HepG2 (cell line): ENCODE measurements around the gene FAM83F. TPM values are rescaled to one million over a fixed set of nuclear protein-coding genes. Genes with fewer than 3 reads are reported as not detected.

Experiments
- SMAD9 ChIP-seq: sonication (generic); formaldehyde crosslinking; IDR thresholded peaks from 2 replicates; pipeline ENCODE4 v1.5.1; 2020; ENCODE audit warnings: mild to moderate bottlenecking, missing genetic modification reagents
- SSRP1 ChIP-seq: IDR thresholded peaks from 2 replicates; pipeline ENCODE4 v1.6.1; 2016; ENCODE audit warnings: control low read depth
- XRCC5 ChIP-seq: fragments of 200-400 bp; formaldehyde crosslinking; optimal IDR thresholded peaks from 2 replicates; pipeline ENCODE3; 2017; ENCODE audit warnings: mild to moderate bottlenecking, low read length
- ZBTB21 ChIP-seq: sonication (generic); formaldehyde crosslinking; IDR thresholded peaks from 2 replicates; pipeline ENCODE4 v1.4.0; 2020; ENCODE audit warnings: missing genetic modification reagents
- ZNF547 ChIP-seq: sonication (generic); formaldehyde crosslinking; IDR thresholded peaks from 2 replicates; pipeline ENCODE4 v1.5.1; 2020; ENCODE audit warnings: mild to moderate bottlenecking, missing genetic modification reagents
- ZNF644 ChIP-seq: IDR thresholded peaks from 2 replicates; pipeline ENCODE4 v1.6.1; 2016; ENCODE audit warnings: low read depth
- polyA plus RNA-seq, 8 experiments: library from polyadenylated mRNA; depleted of rRNA in 3 of 8; stranded (reverse) in 7 of 8; unstranded in 1 of 8; fragments of >200 nt; fragmentation: Illumina TruSeq in 4 of 8; extraction: Trizol in 4 of 8; gene quantifications; 2 replicates each; pipeline versions ENCODE4 v1.2.1 to v1.2.3, GENCODE V29; 2011 to 2016; ENCODE audit warnings: low read depth in 4 of 8, missing spikeins in 1 of 8, mixed read lengths in 1 of 8; ENCODE audit not compliant: insufficient read depth in 1 of 8
- total RNA-seq, 5 experiments: library from RNA; depleted of rRNA; stranded (reverse); fragments of >200 nt; fragmentation: Illumina TruSeq; extraction: Trizol; gene quantifications; 2 replicates each; pipeline ENCODE4 v1.2.3, GENCODE V29; 2016; ENCODE audit warnings: low read depth in 1 of 5
- TF ChIP-seq, protein P1 (sequence below): sonication (generic); formaldehyde crosslinking; IDR thresholded peaks from 2 replicates; pipeline ENCODE4 v1.5.0; 2020; ENCODE audit warnings: mild to moderate bottlenecking, missing genetic modification reagents, borderline replicate concordance
- TF ChIP-seq, protein P2 (sequence below): sonication (generic); formaldehyde crosslinking; IDR thresholded peaks from 2 replicates; pipeline ENCODE4 v1.4.0; 2020; ENCODE audit warnings: missing genetic modification reagents
- TF ChIP-seq, protein P3 (sequence below): sonication (generic); formaldehyde crosslinking; IDR thresholded peaks from 2 replicates; pipeline ENCODE4 v1.4.0; 2020; ENCODE audit warnings: low read depth, mild to moderate bottlenecking, missing genetic modification reagents

FAM83F gene
- total and polyA plus RNA-seq, 2 of the 13 experiments (the other 11 are each of a cell fraction or from before 2014, with no cell fraction given): not detected

DNA sequence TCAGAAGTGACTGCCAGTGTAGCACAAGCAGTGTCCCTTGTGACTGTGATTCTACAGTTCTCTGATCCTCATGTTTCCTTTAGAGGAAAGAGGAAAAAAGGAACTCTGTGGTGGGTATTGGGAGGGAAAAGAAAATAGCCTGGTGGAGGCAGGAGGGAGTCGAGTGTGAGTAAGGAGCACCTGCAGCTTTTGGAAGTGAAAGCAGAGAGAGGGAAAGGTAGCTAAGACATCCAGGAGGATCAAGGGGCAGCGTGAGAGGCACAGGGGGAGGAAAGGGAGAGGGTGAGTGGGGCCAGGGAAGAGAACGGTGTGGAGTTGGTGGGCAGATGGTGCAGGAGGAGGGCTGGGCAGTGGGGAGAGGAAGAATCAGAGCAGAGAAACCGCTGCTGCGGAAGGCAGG is 22.1 kb upstream of the FAM83F start (continued):
- TF ChIP-seq, protein P1, sequence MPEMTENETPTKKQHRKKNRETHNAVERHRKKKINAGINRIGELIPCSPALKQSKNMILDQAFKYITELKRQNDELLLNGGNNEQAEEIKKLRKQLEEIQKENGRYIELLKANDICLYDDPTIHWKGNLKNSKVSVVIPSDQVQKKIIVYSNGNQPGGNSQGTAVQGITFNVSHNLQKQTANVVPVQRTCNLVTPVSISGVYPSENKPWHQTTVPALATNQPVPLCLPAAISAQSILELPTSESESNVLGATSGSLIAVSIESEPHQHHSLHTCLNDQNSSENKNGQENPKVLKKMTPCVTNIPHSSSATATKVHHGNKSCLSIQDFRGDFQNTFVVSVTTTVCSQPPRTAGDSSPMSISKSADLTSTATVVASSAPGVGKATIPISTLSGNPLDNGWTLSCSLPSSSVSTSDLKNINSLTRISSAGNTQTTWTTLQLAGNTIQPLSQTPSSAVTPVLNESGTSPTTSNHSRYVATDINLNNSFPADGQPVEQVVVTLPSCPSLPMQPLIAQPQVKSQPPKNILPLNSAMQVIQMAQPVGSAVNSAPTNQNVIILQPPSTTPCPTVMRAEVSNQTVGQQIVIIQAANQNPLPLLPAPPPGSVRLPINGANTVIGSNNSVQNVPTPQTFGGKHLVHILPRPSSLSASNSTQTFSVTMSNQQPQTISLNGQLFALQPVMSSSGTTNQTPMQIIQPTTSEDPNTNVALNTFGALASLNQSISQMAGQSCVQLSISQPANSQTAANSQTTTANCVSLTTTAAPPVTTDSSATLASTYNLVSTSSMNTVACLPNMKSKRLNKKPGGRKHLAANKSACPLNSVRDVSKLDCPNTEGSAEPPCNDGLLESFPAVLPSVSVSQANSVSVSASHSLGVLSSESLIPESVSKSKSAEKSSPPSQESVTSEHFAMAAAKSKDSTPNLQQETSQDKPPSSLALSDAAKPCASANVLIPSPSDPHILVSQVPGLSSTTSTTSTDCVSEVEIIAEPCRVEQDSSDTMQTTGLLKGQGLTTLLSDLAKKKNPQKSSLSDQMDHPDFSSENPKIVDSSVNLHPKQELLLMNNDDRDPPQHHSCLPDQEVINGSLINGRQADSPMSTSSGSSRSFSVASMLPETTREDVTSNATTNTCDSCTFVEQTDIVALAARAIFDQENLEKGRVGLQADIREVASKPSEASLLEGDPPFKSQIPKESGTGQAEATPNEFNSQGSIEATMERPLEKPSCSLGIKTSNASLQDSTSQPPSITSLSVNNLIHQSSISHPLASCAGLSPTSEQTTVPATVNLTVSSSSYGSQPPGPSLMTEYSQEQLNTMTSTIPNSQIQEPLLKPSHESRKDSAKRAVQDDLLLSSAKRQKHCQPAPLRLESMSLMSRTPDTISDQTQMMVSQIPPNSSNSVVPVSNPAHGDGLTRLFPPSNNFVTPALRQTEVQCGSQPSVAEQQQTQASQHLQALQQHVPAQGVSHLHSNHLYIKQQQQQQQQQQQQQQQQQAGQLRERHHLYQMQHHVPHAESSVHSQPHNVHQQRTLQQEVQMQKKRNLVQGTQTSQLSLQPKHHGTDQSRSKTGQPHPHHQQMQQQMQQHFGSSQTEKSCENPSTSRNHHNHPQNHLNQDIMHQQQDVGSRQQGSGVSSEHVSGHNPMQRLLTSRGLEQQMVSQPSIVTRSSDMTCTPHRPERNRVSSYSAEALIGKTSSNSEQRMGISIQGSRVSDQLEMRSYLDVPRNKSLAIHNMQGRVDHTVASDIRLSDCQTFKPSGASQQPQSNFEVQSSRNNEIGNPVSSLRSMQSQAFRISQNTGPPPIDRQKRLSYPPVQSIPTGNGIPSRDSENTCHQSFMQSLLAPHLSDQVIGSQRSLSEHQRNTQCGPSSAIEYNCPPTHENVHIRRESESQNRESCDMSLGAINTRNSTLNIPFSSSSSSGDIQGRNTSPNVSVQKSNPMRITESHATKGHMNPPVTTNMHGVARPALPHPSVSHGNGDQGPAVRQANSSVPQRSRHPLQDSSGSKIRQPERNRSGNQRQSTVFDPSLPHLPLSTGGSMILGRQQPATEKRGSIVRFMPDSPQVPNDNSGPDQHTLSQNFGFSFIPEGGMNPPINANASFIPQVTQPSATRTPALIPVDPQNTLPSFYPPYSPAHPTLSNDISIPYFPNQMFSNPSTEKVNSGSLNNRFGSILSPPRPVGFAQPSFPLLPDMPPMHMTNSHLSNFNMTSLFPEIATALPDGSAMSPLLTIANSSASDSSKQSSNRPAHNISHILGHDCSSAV: no peak
- TF ChIP-seq, protein P2, sequence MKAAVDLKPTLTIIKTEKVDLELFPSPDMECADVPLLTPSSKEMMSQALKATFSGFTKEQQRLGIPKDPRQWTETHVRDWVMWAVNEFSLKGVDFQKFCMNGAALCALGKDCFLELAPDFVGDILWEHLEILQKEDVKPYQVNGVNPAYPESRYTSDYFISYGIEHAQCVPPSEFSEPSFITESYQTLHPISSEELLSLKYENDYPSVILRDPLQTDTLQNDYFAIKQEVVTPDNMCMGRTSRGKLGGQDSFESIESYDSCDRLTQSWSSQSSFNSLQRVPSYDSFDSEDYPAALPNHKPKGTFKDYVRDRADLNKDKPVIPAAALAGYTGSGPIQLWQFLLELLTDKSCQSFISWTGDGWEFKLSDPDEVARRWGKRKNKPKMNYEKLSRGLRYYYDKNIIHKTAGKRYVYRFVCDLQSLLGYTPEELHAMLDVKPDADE (CRISPR knock-in tag): no peak
- no peak for TF ChIP-seq XRCC5
- TF ChIP-seq SSRP1 (CRISPR knock-in tag): no peak
- TF ChIP-seq ZNF644 (CRISPR knock-in tag): no peak
- TF ChIP-seq, protein P3, sequence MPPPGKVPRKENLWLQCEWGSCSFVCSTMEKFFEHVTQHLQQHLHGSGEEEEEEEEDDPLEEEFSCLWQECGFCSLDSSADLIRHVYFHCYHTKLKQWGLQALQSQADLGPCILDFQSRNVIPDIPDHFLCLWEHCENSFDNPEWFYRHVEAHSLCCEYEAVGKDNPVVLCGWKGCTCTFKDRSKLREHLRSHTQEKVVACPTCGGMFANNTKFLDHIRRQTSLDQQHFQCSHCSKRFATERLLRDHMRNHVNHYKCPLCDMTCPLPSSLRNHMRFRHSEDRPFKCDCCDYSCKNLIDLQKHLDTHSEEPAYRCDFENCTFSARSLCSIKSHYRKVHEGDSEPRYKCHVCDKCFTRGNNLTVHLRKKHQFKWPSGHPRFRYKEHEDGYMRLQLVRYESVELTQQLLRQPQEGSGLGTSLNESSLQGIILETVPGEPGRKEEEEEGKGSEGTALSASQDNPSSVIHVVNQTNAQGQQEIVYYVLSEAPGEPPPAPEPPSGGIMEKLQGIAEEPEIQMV (CRISPR knock-in tag): no peak
- no peak for TF ChIP-seq ZNF547 (CRISPR knock-in tag)
- no peak for TF ChIP-seq ZBTB21 (CRISPR knock-in tag)
- no peak for TF ChIP-seq SMAD9 (CRISPR knock-in tag)
